Body of pancreas (tissue), 4 donors: ENCODE data around the gene CNDP2. TPM values are rescaled to one million over a fixed set of nuclear protein-coding genes. Genes with fewer than 3 reads are reported as not detected.
A peak's percentile ranks its signal among the peaks of the same experiment; 100 is the strongest.

Experiments used
- ATAC-seq: fragments of 150-250 bp; one replicate; pipeline ENCODE4 v1.9.1; 2016
- DNase-seq, 4 donors: peaks; one replicate each; pipeline ENCODE4 v3.0.0-alpha.2; 2019
- H3K27ac ChIP-seq, 4 donors: fragments of 200-600 bp; sonication (generic); 1 replicate in 3 of 4; 2 replicates in 1 of 4; pipeline versions ENCODE4 v1.5.1 to v1.6.1; 2016 to 2019; ENCODE audit warnings: mild to moderate bottlenecking in 1 of 4, mixed read lengths in 1 of 4, moderate library complexity in 1 of 4
- H3K27me3 ChIP-seq, 2 donors: fragments of 200-600 bp; sonication (generic); one replicate each; pipeline ENCODE4 v1.6.0; 2016; ENCODE audit warnings: mild to moderate bottlenecking in 1 of 2
- H3K36me3 ChIP-seq, 2 donors: fragments of 200-600 bp; sonication (generic); replicated peaks in 1 of 2; 2 replicates each; pipeline ENCODE4 v1.5.1; 2016; ENCODE audit warnings: low read depth in 2 of 2; ENCODE audit not compliant: insufficient read depth in 1 of 2
- H3K4me1 ChIP-seq: fragments of 200-600 bp; sonication (generic); one replicate; pipeline ENCODE4 v1.6.0; 2016
- H3K4me3 ChIP-seq, 2 donors: fragments of 200-600 bp; sonication (generic); 1 replicate in 1 of 2; 2 replicates in 1 of 2; pipeline ENCODE4 v1.5.1; 2016 to 2019
- H3K9me3 ChIP-seq, 3 donors: fragments of 200-600 bp; sonication (generic); 1 replicate in 2 of 3; 2 replicates in 1 of 3; pipeline ENCODE4 v1.5.1; 2016
- POLR2A ChIP-seq, 3 donors: fragments of 450-650 bp; IDR thresholded peaks; one replicate each; pipeline ENCODE4 v1.6.1; 2016; ENCODE audit warnings: antibody characterized with exemption in 3 of 3, mild to moderate bottlenecking in 2 of 3
- WGBS, 2 donors: methylation state at CpG; one replicate each; pipeline ENCODE4 v1.1.5; 2017; 5-methylcytosine and 5-hydroxymethylcytosine counted together
- intact Hi-C: fragments of 100-400 bp; cut with DNase I; formaldehyde crosslinking; loops from one replicate; pipeline ENCODE4 v1.15.1; 2023
- total RNA-seq, 2 donors: library from RNA; depleted of rRNA; stranded (reverse); fragments of >200 nt; gene quantifications; one replicate each; pipeline ENCODE4 v1.1.0, GENCODE V29; 2016
- TF ChIP-seq, protein P1 (sequence below), 7 experiments: fragments of 450-650 bp in 4 of 7; fragments of 200-600 bp in 3 of 7; sonication (generic) in 3 of 7; IDR thresholded peaks; one replicate each; pipeline ENCODE4 v1.5.1; 2016 to 2019; ENCODE audit warnings: antibody characterized with exemption in 7 of 7

Gene CNDP2
- total RNA-seq, 2 donors from 2014 or later: 83.0 to 145 TPM

DNA sequence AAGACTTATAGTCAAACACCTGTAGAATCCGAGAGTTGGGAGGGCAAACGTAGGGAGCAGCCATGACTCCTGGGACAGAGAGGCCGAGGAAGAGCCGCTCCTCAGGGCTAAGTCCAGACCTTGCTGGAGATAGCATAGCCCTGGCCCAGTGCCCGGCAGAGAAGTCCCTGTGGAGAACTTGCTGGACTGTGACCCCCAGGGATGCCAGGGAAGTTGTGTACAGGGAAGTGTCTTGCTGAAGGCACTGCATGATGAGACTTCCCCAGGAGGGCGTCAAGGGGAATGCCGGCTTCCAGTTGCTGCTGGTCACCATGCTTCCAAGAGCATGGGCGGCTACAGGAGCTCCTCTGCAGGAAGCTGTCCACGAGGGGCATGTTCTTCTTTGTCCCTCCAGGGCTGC lies 29.6 kb downstream of the CNDP2 start:
- ATAC-seq: no peak
- H3K36me3 ChIP-seq: peaks cover 1 to 3% of the 10 kb centered on the region in 2 donors
- 60 to 71% methylated on average over 9 of the region's 9 CpGs for WGBS, 2 donors

DNA sequence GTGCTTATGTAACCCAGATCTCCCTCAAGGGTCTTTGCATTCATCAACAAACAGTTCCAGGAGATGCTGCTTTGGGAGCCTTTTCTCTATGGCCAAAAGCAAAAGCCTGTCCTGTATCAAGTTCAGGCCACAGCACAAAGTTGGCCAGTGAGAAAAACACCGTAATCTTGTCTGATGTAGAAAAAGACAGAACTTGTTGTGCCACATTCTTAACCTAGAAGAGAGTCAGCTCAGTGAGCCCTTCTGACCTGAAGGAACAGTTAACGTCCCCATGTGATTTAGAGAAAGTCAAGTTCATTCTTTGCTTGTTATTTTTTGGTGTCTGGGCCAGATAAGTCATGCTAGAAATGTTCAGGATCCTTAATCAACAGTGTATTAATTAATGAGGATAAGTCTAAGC lies 30.3 kb downstream of the CNDP2 start:
- 21 to 27% methylated on average over 2 of the region's 2 CpGs for WGBS, 2 donors
- intact Hi-C loops: no loop called here

More for the DNA sequence above, 29.6 kb downstream of the CNDP2 start:
- TF ChIP-seq, protein P1, sequence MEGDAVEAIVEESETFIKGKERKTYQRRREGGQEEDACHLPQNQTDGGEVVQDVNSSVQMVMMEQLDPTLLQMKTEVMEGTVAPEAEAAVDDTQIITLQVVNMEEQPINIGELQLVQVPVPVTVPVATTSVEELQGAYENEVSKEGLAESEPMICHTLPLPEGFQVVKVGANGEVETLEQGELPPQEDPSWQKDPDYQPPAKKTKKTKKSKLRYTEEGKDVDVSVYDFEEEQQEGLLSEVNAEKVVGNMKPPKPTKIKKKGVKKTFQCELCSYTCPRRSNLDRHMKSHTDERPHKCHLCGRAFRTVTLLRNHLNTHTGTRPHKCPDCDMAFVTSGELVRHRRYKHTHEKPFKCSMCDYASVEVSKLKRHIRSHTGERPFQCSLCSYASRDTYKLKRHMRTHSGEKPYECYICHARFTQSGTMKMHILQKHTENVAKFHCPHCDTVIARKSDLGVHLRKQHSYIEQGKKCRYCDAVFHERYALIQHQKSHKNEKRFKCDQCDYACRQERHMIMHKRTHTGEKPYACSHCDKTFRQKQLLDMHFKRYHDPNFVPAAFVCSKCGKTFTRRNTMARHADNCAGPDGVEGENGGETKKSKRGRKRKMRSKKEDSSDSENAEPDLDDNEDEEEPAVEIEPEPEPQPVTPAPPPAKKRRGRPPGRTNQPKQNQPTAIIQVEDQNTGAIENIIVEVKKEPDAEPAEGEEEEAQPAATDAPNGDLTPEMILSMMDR (IDR thresholded peaks at IDR 0.05): no peak
- peak in 2 of 4 donors; percentile 36 to 55 for DNase-seq
- peaks cover 36% of the 10 kb centered on the region for H3K4me1 ChIP-seq
- H3K9me3 ChIP-seq: no peaks in the 10 kb centered on the region
- intact Hi-C loops: no loop called here
- no peaks in the 10 kb centered on the region for H3K27me3 ChIP-seq
- no peak overlapping the region for H3K27ac ChIP-seq
- H3K4me3 ChIP-seq: no peak overlapping the region

DNA sequence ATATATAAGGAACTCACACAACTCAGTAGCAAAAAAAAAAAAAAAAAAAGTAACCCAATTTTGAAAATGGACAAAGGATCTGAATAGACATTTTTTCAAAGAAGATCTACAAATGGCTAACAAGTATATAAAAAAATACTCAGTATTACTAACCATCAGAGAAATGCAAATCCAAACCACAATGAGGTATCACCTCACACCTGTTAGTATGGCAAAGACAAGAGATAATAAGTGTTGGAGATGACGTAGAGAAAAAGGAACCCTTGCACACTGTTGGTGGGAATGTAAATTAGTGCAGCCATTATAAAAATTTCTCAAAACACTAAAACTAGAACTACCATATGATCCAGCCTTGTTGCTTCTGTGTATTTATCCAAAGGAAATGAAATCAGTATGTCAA lies 32.3 kb downstream of the CNDP2 start:
- Histone ChIP-seq H3K27me3 (no peaks in the 10 kb centered on the region), H3K36me3 (no peaks in the 10 kb centered on the region), H3K9me3 (no peaks in the 10 kb centered on the region), H3K4me1 (peaks cover 31% of the 10 kb centered on the region), H3K4me3 (no peak overlapping the region), H3K27ac (no peak overlapping the region)
- no peak for ATAC-seq
- TF ChIP-seq, protein P1 (IDR thresholded peaks at IDR 0.05): no peak
- TF ChIP-seq POLR2A (IDR thresholded peaks at IDR 0.05): no peak
- intact Hi-C loops: no loop called here
- WGBS, 2 donors: 85 to 93% methylated on average over 1 of the region's 1 CpG
- DNase-seq: no peak

More for the DNA sequence above, 30.3 kb downstream of the CNDP2 start:
- no peak for DNase-seq
- Histone ChIP-seq H3K4me1 (peaks cover 36% of the 10 kb centered on the region), H3K27me3 (no peaks in the 10 kb centered on the region), H3K27ac (peak overlapping the region in 2 of 4 donors; percentile 17 to 32), H3K9me3 (no peaks in the 10 kb centered on the region), H3K4me3 (no peak overlapping the region), H3K36me3 (no peaks in the 10 kb centered on the region)
- peak; percentile 56 for ATAC-seq
- TF ChIP-seq POLR2A (IDR thresholded peaks at IDR 0.05): no peak
- TF ChIP-seq, protein P1 (IDR thresholded peaks at IDR 0.05): no peak

- no peak for ATAC-seq
- intact Hi-C loops: no loop called here
- Histone ChIP-seq H3K27me3 (no peaks in the 10 kb centered on the region), H3K4me1 (peaks cover 27% of the 10 kb centered on the region), H3K9me3 (no peaks in the 10 kb centered on the region), H3K36me3 (no peaks in the 10 kb centered on the region), H3K4me3 (no peak overlapping the region), H3K27ac (no peak overlapping the region)
- WGBS, 2 donors: 64 to 69% methylated on average over 3 of the region's 3 CpGs
- no peak for DNase-seq
- no peak for TF ChIP-seq POLR2A (IDR thresholded peaks at IDR 0.05)
- TF ChIP-seq, protein P1 (IDR thresholded peaks at IDR 0.05): no peak
Measured at GRCh38 chr18:74528913-74529312, 32.8 kb downstream of the CNDP2 start.

- Histone ChIP-seq H3K27me3 (no peaks in the 10 kb centered on the region), H3K27ac (no peak overlapping the region), H3K9me3 (no peaks in the 10 kb centered on the region), H3K4me3 (no peak overlapping the region), H3K4me1 (peaks cover 25% of the 10 kb centered on the region), H3K36me3 (no peaks in the 10 kb centered on the region)
- DNase-seq (no peak), ATAC-seq (no peak)
- no peak for TF ChIP-seq POLR2A (IDR thresholded peaks at IDR 0.05)
- TF ChIP-seq, protein P1 (IDR thresholded peaks at IDR 0.05): no peak
- intact Hi-C loops: no loop called here
- 82 to 90% methylated on average over 6 of the region's 6 CpGs for WGBS, 2 donors
Measured at GRCh38 chr18:74529378-74529777, 33.2 kb downstream of the CNDP2 start.
